IMR-90 (cell line): ENCODE data around the gene RIMBP3C. TPM values are rescaled to one million over a fixed set of nuclear protein-coding genes. Genes with fewer than 3 reads are reported as not detected.
A peak's percentile ranks its signal among the peaks of the same experiment; 100 is the strongest.

Source experiments
- ATAC-seq: fragments of 200-7000 bp; cut with Tn5 transposase; 2 replicates; pipeline ENCODE4 v1.9.1; 2020; ENCODE audit warnings: low read depth, mild to moderate bottlenecking, moderate library complexity
- BruUV-seq: library from RNA; stranded (reverse); fragments of 400-500 nt; replicated peaks from 2 replicates; lab custom pipeline; 2021; lab: Mats Ljungman, UMichigan
- CTCF ChIA-PET: fragments of 300-600 bp; formaldehyde crosslinking; extraction: SDS; loops from one replicate; lab custom pipeline; 2021; ENCODE audit warnings: antibody characterized with exemption; lab: Yijun Ruan, JAX
- POLR2A ChIA-PET: fragments of 300-600 bp; sonication (Branson Sonifier 250); formaldehyde crosslinking; loops from one replicate; lab custom pipeline; 2022; ENCODE audit warnings: antibody characterized with exemption; ENCODE audit not compliant: unreplicated experiment; lab: Charles Lee
- DNase-seq: peaks from one replicate; pipeline ENCODE4 v3.0.0; 2013
- H2AFZ ChIP-seq: replicated peaks from 2 replicates; pipeline ENCODE3; 2013; ENCODE audit warnings: low read length, mild to moderate bottlenecking; ENCODE audit not compliant: poor library complexity
- H2AK5ac ChIP-seq: 2 replicates; pipeline ENCODE4 v1.6.1; 2013; ENCODE audit warnings: low read depth, low read length, inconsistent platforms
- H2AK9ac ChIP-seq: replicated peaks from 2 replicates; pipeline ENCODE3; 2013; ENCODE audit warnings: mild to moderate bottlenecking, low read depth, low read length, moderate library complexity; ENCODE audit not compliant: poor library complexity
- H2BK120ac ChIP-seq: 2 replicates; pipeline ENCODE4 v1.6.1; 2013; ENCODE audit warnings: low read depth, low read length, inconsistent platforms
- H2BK15ac ChIP-seq: 3 replicates; pipeline ENCODE4 v1.6.1; 2013; ENCODE audit warnings: low read depth, low read length, inconsistent platforms
- H2BK20ac ChIP-seq: 2 replicates; pipeline ENCODE4 v1.6.1; 2013; ENCODE audit warnings: low read depth, mild to moderate bottlenecking, inconsistent platforms, low read length, moderate library complexity
- H2BK5ac ChIP-seq: 2 replicates; pipeline ENCODE4 v1.6.1; 2013; ENCODE audit warnings: mild to moderate bottlenecking, low read depth, low read length, inconsistent platforms; ENCODE audit not compliant: poor library complexity, severe bottlenecking
- H3K14ac ChIP-seq: replicated peaks from 2 replicates; pipeline ENCODE4 v1.6.1; 2013; ENCODE audit warnings: low read depth, low read length, inconsistent platforms
- H3K18ac ChIP-seq: 2 replicates; pipeline ENCODE4 v1.6.1; 2013; ENCODE audit warnings: low read depth, low read length, control low read depth
- H3K23ac ChIP-seq: 2 replicates; pipeline ENCODE4 v1.6.1; 2013; ENCODE audit warnings: low read depth, low read length, inconsistent platforms
- H3K27ac ChIP-seq: 2 replicates; pipeline ENCODE4 v1.5.1; 2013; ENCODE audit warnings: mild to moderate bottlenecking, control low read depth, low read length; ENCODE audit not compliant: insufficient read depth
- H3K27me3 ChIP-seq: 2 replicates; pipeline ENCODE4 v1.6.1; 2013; ENCODE audit warnings: low read length; ENCODE audit not compliant: control insufficient read depth, insufficient read depth
- H3K36me3 ChIP-seq: 2 replicates; pipeline ENCODE4 v1.6.1; 2013; ENCODE audit warnings: low read length, mixed read lengths; ENCODE audit not compliant: control insufficient read depth, insufficient read depth
- H3K4ac ChIP-seq: 2 replicates; pipeline ENCODE4 v1.6.1; 2013; ENCODE audit warnings: low read depth, low read length, inconsistent platforms
- H3K4me1 ChIP-seq: 2 replicates; pipeline ENCODE4 v1.6.1; 2013; ENCODE audit warnings: low read length, mixed read lengths; ENCODE audit not compliant: control insufficient read depth, insufficient read depth
- H3K4me2 ChIP-seq: 2 replicates; pipeline ENCODE4 v1.6.1; 2013; ENCODE audit warnings: low read depth, mild to moderate bottlenecking, control low read depth, low read length, moderate library complexity
- H3K4me3 ChIP-seq: 2 replicates; pipeline ENCODE4 v1.5.1; 2013; ENCODE audit warnings: low read depth, mild to moderate bottlenecking, control low read depth, low read length, moderate library complexity; ENCODE audit not compliant: insufficient read depth
- H3K56ac ChIP-seq: 2 replicates; pipeline ENCODE4 v1.6.1; 2013; ENCODE audit warnings: low read length, inconsistent platforms; ENCODE audit not compliant: insufficient read depth; ENCODE audit errors: extremely low read depth
- H3K79me1 ChIP-seq, 2 experiments: 2 replicates each; pipeline ENCODE4 v1.6.1; 2013; ENCODE audit warnings: low read length in 2 of 2, inconsistent platforms in 1 of 2, low read depth in 1 of 2
- H3K9ac ChIP-seq: 2 replicates; pipeline ENCODE4 v1.6.1; 2013; ENCODE audit warnings: low read depth, low read length, control low read depth
- H3K9me1 ChIP-seq: 2 replicates; pipeline ENCODE4 v1.6.1; 2013; ENCODE audit warnings: low read length, inconsistent platforms; ENCODE audit not compliant: insufficient read depth
- H3K9me3 ChIP-seq: 2 replicates; pipeline ENCODE4 v1.6.1; 2013; ENCODE audit warnings: low read length; ENCODE audit not compliant: control insufficient read depth, insufficient read depth
- H4K20me1 ChIP-seq: 2 replicates; pipeline ENCODE4 v1.6.1; 2013; ENCODE audit warnings: low read length, inconsistent platforms; ENCODE audit not compliant: insufficient read depth
- H4K5ac ChIP-seq: 2 replicates; pipeline ENCODE4 v1.6.1; 2013; ENCODE audit warnings: mild to moderate bottlenecking, low read depth, low read length, control low read depth
- H4K8ac ChIP-seq, 2 experiments: 2 replicates each; pipeline ENCODE4 v1.6.1; 2013; ENCODE audit warnings: low read depth in 2 of 2, low read length in 2 of 2, control low read depth in 1 of 2, inconsistent platforms in 1 of 2
- H4K91ac ChIP-seq: 2 replicates; pipeline ENCODE4 v1.6.1; 2013; ENCODE audit warnings: low read depth, low read length, inconsistent platforms; ENCODE audit not compliant: insufficient read depth
- CEBPB ChIP-seq: IDR thresholded peaks from 2 replicates; pipeline ENCODE4 v1.6.1; 2012; ENCODE audit warnings: low read depth, low read length, improper control_type of control experiment
- CHD1 ChIP-seq: IDR thresholded peaks from 2 replicates; pipeline ENCODE4 v1.6.1; 2012; ENCODE audit warnings: low read depth, low read length, improper control_type of control experiment
- FOS ChIP-seq: fragments of 150-350 bp; IDR thresholded peaks from 2 replicates; pipeline ENCODE4 v1.6.1; 2016; ENCODE audit warnings: low read depth, low read length
- MAFK ChIP-seq: IDR thresholded peaks from 2 replicates; pipeline ENCODE4 v1.6.1; 2012; ENCODE audit warnings: low read depth, low read length, improper control_type of control experiment
- MAZ ChIP-seq: IDR thresholded peaks from 2 replicates; pipeline ENCODE4 v1.6.1; 2012; ENCODE audit warnings: low read depth, mild to moderate bottlenecking, low read length, improper control_type of control experiment, moderate library complexity, borderline replicate concordance
- RAD21 ChIP-seq: IDR thresholded peaks from 2 replicates; pipeline ENCODE4 v1.6.1; 2012; ENCODE audit warnings: low read length, improper control_type of control experiment
- RFX5 ChIP-seq: IDR thresholded peaks from 2 replicates; pipeline ENCODE4 v1.8.0; 2012; ENCODE audit warnings: low read depth, mild to moderate bottlenecking, low read length, moderate library complexity
- WGBS, 2 experiments: methylation state at CpG; one replicate each; pipeline versions ENCODE4 v1.1.5 to v1.1.7; 2013; ENCODE audit warnings: missing lambda C conversion rate in 2 of 2; ENCODE audit not compliant: insufficient read length in 1 of 2; ENCODE audit errors: extremely low coverage in 2 of 2; 5-methylcytosine and 5-hydroxymethylcytosine counted together
- dilution Hi-C: fragments of 300-500 bp; cut with HindIII; formaldehyde crosslinking; loops from one replicate; pipeline ENCODE4 v1.14.3; 2018; ENCODE audit warnings: low sequenced_read_pairs; ENCODE audit not compliant: unreplicated experiment
- in situ Hi-C: fragments of 300-500 bp; cut with MboI; formaldehyde crosslinking; loops from 3 replicates; pipeline ENCODE4 v1.14.3; 2019; ENCODE audit warnings: low sequenced_read_pairs, inconsistent platforms, mixed read lengths
- intact Hi-C: fragments of 100-400 bp; cut with micrococcal nuclease; formaldehyde crosslinking; loops from 2 replicates; pipeline ENCODE4 v1.10.0; 2022
- polyA plus RNA-seq, 3 experiments: library from polyadenylated mRNA; depleted of rRNA; stranded (reverse); fragments of >200 nt; gene quantifications; 2 replicates each; pipeline ENCODE4 v1.2.3, GENCODE V29; 2012; ENCODE audit warnings: low replicate concordance in 1 of 3
- total RNA-seq: library from RNA; depleted of rRNA; stranded (reverse); fragments of >200 nt; gene quantifications from 2 replicates; pipeline ENCODE4 v1.2.3, GENCODE V29; 2012
- TF ChIP-seq, protein P1 (sequence below): fragments of 150-350 bp; IDR thresholded peaks from 2 replicates; pipeline ENCODE4 v1.6.1; 2016; ENCODE audit warnings: low read depth, mild to moderate bottlenecking, low read length, moderate library complexity, borderline replicate concordance

The RIMBP3C gene
- total and polyA plus RNA-seq, 2 of the 4 experiments (the other 2 are of a cell fraction), result 0.05 to 0.36 TPM

- Histone ChIP-seq H3K4ac (no peak overlapping the region), H3K9ac (no peak overlapping the region), H3K4me1 (peaks cover 25% of the 10 kb centered on the region), H3K56ac (no peak overlapping the region), H3K36me3 (peaks cover 6% of the 10 kb centered on the region), H3K23ac (0 out of 2 replicates have a peak overlapping the region, but pooled peaks have one; percentile 9), H3K18ac (no peak overlapping the region), H4K91ac (no peak overlapping the region), H2BK120ac (no peak overlapping the region), H2BK15ac (no peak overlapping the region), H2AFZ (no peak overlapping the region), H4K8ac (no peak overlapping the region), H2AK9ac (no peak overlapping the region), H2BK20ac (no peak overlapping the region), H3K4me2 (0 out of 2 replicates have a peak overlapping the region, but pooled peaks have one; percentile 3), H2AK5ac (no peak overlapping the region), H3K27me3 (no peaks in the 10 kb centered on the region), H4K20me1 (peaks cover 94% of the 10 kb centered on the region), H3K14ac (no peak overlapping the region), H3K27ac (no peak overlapping the region), H2BK5ac (no peak overlapping the region), H3K9me1 (peaks cover 28% of the 10 kb centered on the region), H3K4me3 (no peak overlapping the region), H3K79me1 (peaks cover 12 to 68% of the 10 kb centered on the region in 2 experiments; a peak in 3 of 4 replicates), H4K5ac (no peak overlapping the region), H3K9me3 (no peaks in the 10 kb centered on the region)
- no peak for TF ChIP-seq MAFK
- TF ChIP-seq MAZ, result no peak
- TF ChIP-seq, protein P1, sequence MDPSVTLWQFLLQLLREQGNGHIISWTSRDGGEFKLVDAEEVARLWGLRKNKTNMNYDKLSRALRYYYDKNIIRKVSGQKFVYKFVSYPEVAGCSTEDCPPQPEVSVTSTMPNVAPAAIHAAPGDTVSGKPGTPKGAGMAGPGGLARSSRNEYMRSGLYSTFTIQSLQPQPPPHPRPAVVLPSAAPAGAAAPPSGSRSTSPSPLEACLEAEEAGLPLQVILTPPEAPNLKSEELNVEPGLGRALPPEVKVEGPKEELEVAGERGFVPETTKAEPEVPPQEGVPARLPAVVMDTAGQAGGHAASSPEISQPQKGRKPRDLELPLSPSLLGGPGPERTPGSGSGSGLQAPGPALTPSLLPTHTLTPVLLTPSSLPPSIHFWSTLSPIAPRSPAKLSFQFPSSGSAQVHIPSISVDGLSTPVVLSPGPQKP, result no peak
- no peak for TF ChIP-seq RAD21
- TF ChIP-seq RFX5, result no peak
- TF ChIP-seq FOS, result no peak
- TF ChIP-seq CHD1, result no peak
- TF ChIP-seq CEBPB, result no peak
- CTCF ChIA-PET, result interaction anchor here (0.7 kb wide), 1 partner anchor 41 kb away, joined by 3 read pairs; no protein-coding TSS in a partner anchor
- no TSS peak for BruUV-seq
- dilution Hi-C loops, result no loop called here
- in situ Hi-C loops, result no loop called here
- no CpG with 5 or more reads among the region's 4 CpGs for WGBS, 2 experiments
- POLR2A ChIA-PET, result no interaction called here
- peak; percentile 83 for ATAC-seq
- intact Hi-C loops, result no loop called here
- peak; percentile 67 for DNase-seq
These were observed 36.7 kb upstream of the RIMBP3C start for GRCh38 chr22:21587803-21588611.
